Rectal smooth muscle tissue (tissue), 1 donor: ENCODE measurements around the gene VCAN.
"Not testable (repeated sequence)": the region's sequence is repeated elsewhere in the genome, so short reads cannot be mapped to it uniquely, and the experiment has no call there.

ENCODE experiments used
- H3K27ac ChIP-seq: one replicate; pipeline ENCODE4 v1.7.0; 2013; ENCODE audit warnings: low read depth, low read length, inconsistent platforms
- H3K27me3 ChIP-seq: one replicate; pipeline ENCODE4 v1.7.0; 2013; ENCODE audit warnings: low read length; ENCODE audit not compliant: control insufficient read depth, insufficient read depth
- H3K36me3 ChIP-seq: one replicate; pipeline ENCODE4 v1.7.0; 2013; ENCODE audit warnings: low read length; ENCODE audit not compliant: control insufficient read depth, insufficient read depth
- H3K4me1 ChIP-seq: one replicate; pipeline ENCODE4 v1.7.0; 2013; ENCODE audit warnings: low read length; ENCODE audit not compliant: control insufficient read depth, insufficient read depth
- H3K4me3 ChIP-seq: one replicate; pipeline ENCODE4 v1.7.0; 2013; ENCODE audit warnings: low read length
- H3K9ac ChIP-seq: one replicate; pipeline ENCODE4 v1.7.0; 2013; ENCODE audit warnings: low read length

Gene VCAN

GRCh38 chr5:83471405-83472212 is at the start of gene VCAN:
Gene VCAN, plus strand, starts transcription at chr5:83471744. Its CDS starts 11,775 bp downstream, at chr5:83483519.
- H3K9ac ChIP-seq, result no peak within 1 kb of the TSS
- H3K27ac ChIP-seq, result peak within 1 kb of the TSS; percentile 60
- H3K27me3 ChIP-seq, result peaks cover 5% of the 10 kb centered on the region
- peaks cover 4% of the 10 kb centered on the region for H3K4me1 ChIP-seq
- peak within 1 kb of the TSS; percentile 70 for H3K4me3 ChIP-seq
- H3K36me3 ChIP-seq, result no peaks in the 10 kb centered on the region

DNA sequence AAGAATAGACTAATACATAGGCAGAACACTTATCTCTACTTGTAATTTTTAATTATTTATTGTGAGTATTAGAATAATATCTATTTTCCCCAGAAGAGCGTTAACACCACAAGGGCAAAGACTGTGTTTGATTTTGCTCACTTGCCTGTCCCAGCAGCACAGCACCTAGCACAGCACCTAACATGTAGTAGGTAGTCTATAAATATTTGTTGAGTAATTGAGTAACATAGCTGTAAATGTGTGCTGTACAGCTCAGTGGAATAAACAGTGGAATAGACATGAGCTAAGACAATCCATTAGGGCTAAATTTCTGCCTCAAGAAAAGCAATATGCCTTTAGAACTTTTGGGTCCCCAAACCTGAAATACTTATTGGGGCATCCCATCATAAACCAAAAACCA is 49.3 kb upstream of the VCAN start:
- Histone ChIP-seq H3K27me3 (no peaks in the 10 kb centered on the region), H3K4me3 (no peak overlapping the region), H3K4me1 (no peaks in the 10 kb centered on the region), H3K36me3 (no peaks in the 10 kb centered on the region), H3K9ac (no peak overlapping the region), H3K27ac (no peak overlapping the region)

GRCh38 chr5:83426855-83427254 is 44.7 kb upstream of the VCAN start:
- Histone ChIP-seq H3K4me1 (no peaks in the 10 kb centered on the region), H3K27me3 (no peaks in the 10 kb centered on the region), H3K4me3 (no peak overlapping the region), H3K36me3 (no peaks in the 10 kb centered on the region), H3K27ac (no peak overlapping the region), H3K9ac (no peak overlapping the region)

GRCh38 chr5:83428126-83428525 is 43.4 kb upstream of the VCAN start:
- Histone ChIP-seq H3K4me3 (no peak overlapping the region), H3K27ac (no peak overlapping the region), H3K9ac (no peak overlapping the region), H3K36me3 (no peaks in the 10 kb centered on the region), H3K27me3 (no peaks in the 10 kb centered on the region), H3K4me1 (no peaks in the 10 kb centered on the region)

DNA sequence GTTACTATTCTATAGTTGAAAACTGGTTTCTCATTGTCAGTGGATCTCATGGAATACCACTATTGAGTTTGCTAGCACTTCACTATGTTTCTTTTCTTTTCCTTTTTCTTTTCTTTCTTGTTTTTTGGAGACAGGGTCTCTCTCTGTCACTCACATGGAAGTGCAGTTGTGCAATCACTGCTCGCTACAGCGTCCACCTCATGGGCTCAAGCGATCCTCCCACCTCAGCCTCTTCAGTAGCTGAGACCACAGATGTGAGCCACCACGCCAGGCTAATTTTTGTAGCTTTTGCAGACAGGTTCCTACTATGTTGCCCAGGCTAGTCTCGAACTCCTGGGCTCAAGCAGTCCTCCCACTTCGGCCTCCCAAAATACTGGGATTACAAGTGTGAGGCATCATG is 42.7 kb upstream of the VCAN start:
- H3K27me3 ChIP-seq, result no peaks in the 10 kb centered on the region
- H3K27ac ChIP-seq, result no peak overlapping the region
- no peak overlapping the region for H3K9ac ChIP-seq

DNA sequence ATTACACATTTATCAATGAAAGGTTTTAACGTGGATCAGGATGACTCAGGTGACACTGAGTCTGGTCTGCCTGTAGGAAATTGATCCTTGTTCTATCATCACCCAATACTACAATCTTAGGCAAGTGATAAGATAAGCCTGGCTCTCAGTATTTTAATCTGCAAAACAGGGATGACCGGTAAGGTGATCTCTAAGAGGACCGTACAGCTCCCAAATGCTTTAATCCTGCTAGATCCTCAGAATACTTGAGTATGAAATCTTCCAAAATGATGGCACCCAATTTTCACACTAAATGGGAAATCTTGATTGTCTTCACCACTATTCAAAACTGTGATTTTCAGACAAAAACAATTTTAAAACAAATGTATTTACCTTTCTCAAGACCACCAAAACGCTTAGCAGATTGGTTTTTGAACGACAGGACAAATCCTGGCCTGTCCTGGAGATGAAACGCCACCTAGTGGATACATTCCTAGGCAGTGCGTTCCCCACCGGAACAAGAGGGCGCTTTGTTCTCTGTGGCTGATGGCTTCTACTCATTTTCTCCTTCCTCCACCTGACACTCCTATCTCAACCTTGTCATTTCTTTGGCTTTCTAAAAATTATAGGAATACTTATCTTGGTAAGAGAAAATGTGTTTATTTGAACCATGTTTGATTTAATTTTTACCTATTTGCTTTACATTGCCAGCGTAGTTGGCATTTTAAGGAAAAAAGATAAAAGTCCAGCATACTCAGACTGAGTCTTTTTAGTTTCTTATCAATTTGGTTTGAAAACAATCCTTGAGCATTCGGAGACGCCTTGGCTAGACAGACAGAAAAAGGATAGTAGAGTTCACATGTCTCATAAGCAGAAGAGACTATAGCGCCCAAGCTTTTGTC is 41.2 kb upstream of the VCAN start:
- Histone ChIP-seq H3K27ac (no peak overlapping the region), H3K27me3 (no peaks in the 10 kb centered on the region), H3K36me3 (no peaks in the 10 kb centered on the region), H3K4me1 (no peaks in the 10 kb centered on the region), H3K4me3 (no peak overlapping the region), H3K9ac (no peak overlapping the region)

More for the DNA sequence above, 42.7 kb upstream of the VCAN start:
- Histone ChIP-seq H3K4me3 (no peak overlapping the region), H3K4me1 (no peaks in the 10 kb centered on the region), H3K36me3 (no peaks in the 10 kb centered on the region)

- no peak overlapping the region for H3K9ac ChIP-seq
- no peak overlapping the region for H3K27ac ChIP-seq
- H3K4me1 ChIP-seq, result no peaks in the 10 kb centered on the region
- H3K36me3 ChIP-seq, result no peaks in the 10 kb centered on the region
- no peaks in the 10 kb centered on the region for H3K27me3 ChIP-seq
- no peak overlapping the region for H3K4me3 ChIP-seq
Observed at GRCh38 chr5:83433891-83434290, 37.7 kb upstream of the VCAN start.

GRCh38 chr5:83434946-83435345 is 36.6 kb upstream of the VCAN start:
- Histone ChIP-seq H3K9ac (no peak overlapping the region), H3K36me3 (no peaks in the 10 kb centered on the region), H3K27ac (no peak overlapping the region)

DNA sequence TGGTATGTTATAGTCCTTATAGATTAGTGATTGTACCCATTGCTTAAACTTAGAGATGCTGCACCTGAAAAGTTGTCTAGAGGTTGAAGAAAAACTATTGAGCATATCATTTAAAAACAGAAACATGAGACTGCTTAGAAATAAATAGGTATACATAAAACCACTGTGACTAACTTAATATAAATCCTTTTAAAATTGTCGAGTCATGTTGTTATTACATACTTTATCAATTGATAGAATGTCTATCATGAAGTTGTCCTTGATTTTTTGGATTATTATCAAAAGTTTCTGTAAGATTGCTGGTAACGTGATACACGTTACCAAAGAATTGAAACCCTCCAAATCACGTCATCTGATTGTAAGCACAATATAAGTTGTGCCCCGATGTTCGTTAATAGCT is 35.3 kb upstream of the VCAN start:
- Histone ChIP-seq H3K4me3 (no peak overlapping the region), H3K27ac (no peak overlapping the region), H3K27me3 (no peaks in the 10 kb centered on the region), H3K36me3 (no peaks in the 10 kb centered on the region), H3K4me1 (no peaks in the 10 kb centered on the region), H3K9ac (no peak overlapping the region)

More at GRCh38 chr5:83434946-83435345, 36.6 kb upstream of the VCAN start:
- no peaks in the 10 kb centered on the region for H3K4me1 ChIP-seq
- H3K4me3 ChIP-seq, result no peak overlapping the region
- H3K27me3 ChIP-seq, result no peaks in the 10 kb centered on the region

GRCh38 chr5:83437697-83438096 is 33.8 kb upstream of the VCAN start:
- not testable (repeated sequence) for H3K27me3 ChIP-seq, H3K36me3 ChIP-seq, H3K4me1 ChIP-seq, H3K4me3 ChIP-seq, H3K9ac ChIP-seq, H3K27ac ChIP-seq

DNA sequence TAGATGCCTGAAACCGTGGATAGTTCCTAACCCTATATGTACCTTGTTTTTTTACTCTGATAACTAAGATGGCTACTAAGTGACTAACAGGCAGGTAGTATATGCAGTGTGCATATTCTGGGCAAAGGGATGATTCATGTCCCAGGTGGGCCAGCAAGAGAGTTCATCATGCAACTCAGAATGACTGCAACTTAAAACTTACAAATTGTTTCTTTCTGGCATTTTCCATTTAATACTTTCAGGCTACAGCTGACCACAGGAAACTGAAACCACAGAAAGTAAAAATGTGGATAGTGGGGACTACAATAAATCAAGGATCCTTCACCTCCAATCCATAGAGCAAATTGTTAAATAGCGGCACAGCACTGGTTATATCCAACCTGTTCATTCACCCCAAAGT is 30.7 kb upstream of the VCAN start:
- H3K27ac ChIP-seq, result no peak overlapping the region
- H3K4me1 ChIP-seq, result no peaks in the 10 kb centered on the region
- H3K36me3 ChIP-seq, result no peaks in the 10 kb centered on the region
- H3K4me3 ChIP-seq, result no peak overlapping the region
- H3K27me3 ChIP-seq, result no peaks in the 10 kb centered on the region
- no peak overlapping the region for H3K9ac ChIP-seq

- H3K36me3 ChIP-seq, result no peaks in the 10 kb centered on the region
- H3K27me3 ChIP-seq, result no peaks in the 10 kb centered on the region
- H3K4me1 ChIP-seq, result no peaks in the 10 kb centered on the region
- no peak overlapping the region for H3K9ac ChIP-seq
- no peak overlapping the region for H3K4me3 ChIP-seq
- no peak overlapping the region for H3K27ac ChIP-seq
Observed at GRCh38 chr5:83441747-83442146, 29.8 kb upstream of the VCAN start.
